Panc1 (cell line): ENCODE measurements around the gene TRAPPC14. TPM values are rescaled to one million over a fixed set of nuclear protein-coding genes. Genes with fewer than 3 reads are reported as not detected.
A peak's percentile ranks its signal among the peaks of the same experiment; 100 is the strongest.

ENCODE experiments used
- ATAC-seq: fragments of 200-7000 bp; cut with Tn5 transposase; 2 replicates; pipeline ENCODE4 v1.9.1; 2020; ENCODE audit warnings: mild to moderate bottlenecking, moderate library complexity
- BruUV-seq: library from RNA; stranded (reverse); fragments of 400-500 nt; replicated peaks from 2 replicates; lab custom pipeline; 2021; lab: Mats Ljungman, UMichigan
- CTCF ChIA-PET: fragments of 300-600 bp; sonication (Branson Sonifier 250); formaldehyde crosslinking; loops from one replicate; lab custom pipeline; 2022; ENCODE audit warnings: antibody characterized with exemption; lab: Charles Lee
- POLR2A ChIA-PET: fragments of 300-600 bp; sonication (Branson Sonifier 250); formaldehyde crosslinking; loops from one replicate; lab custom pipeline; 2022; ENCODE audit warnings: antibody characterized with exemption; lab: Charles Lee
- DNase-seq: peaks from one replicate; pipeline ENCODE4 v3.0.0-alpha.2; 2010; ENCODE audit warnings: low read depth, low spot score
- H3K27ac ChIP-seq: 2 replicates; pipeline ENCODE4 v1.5.1; 2011; ENCODE audit warnings: mild to moderate bottlenecking, low read length, inconsistent platforms
- H3K27me3 ChIP-seq: fragments of 200-500 bp; sonication (Bioruptor generic); 2 replicates; pipeline ENCODE4 v1.6.0; 2014; ENCODE audit warnings: low read length, inconsistent platforms; ENCODE audit not compliant: control insufficient read depth, insufficient read depth
- H3K36me3 ChIP-seq: fragments of 200-500 bp; sonication (Bioruptor generic); 2 replicates; pipeline ENCODE4 v1.5.1; 2014; ENCODE audit warnings: inconsistent platforms, mild to moderate bottlenecking, low read length, moderate library complexity; ENCODE audit not compliant: control insufficient read depth, insufficient read depth
- H3K4me1 ChIP-seq: 2 replicates; pipeline ENCODE4 v1.5.1; 2011; ENCODE audit warnings: inconsistent platforms, mild to moderate bottlenecking, low read length, moderate library complexity; ENCODE audit not compliant: control insufficient read depth, insufficient read depth
- H3K4me3 ChIP-seq, 2 experiments: 2 replicates each; pipeline ENCODE4 v1.5.1; 2011 to 2012; ENCODE audit warnings: low read depth in 2 of 2, low read length in 2 of 2, mild to moderate bottlenecking in 2 of 2, inconsistent platforms in 1 of 2, moderate library complexity in 1 of 2
- H3K9me3 ChIP-seq: fragments of 200-500 bp; sonication (Bioruptor generic); 2 replicates; pipeline ENCODE4 v1.5.1; 2014; ENCODE audit warnings: low read depth, mild to moderate bottlenecking, inconsistent platforms, low read length, moderate library complexity; ENCODE audit not compliant: control insufficient read depth, insufficient read depth
- POLR2AphosphoS5 ChIP-seq: IDR thresholded peaks from 2 replicates; pipeline ENCODE4 v1.6.1; 2012; ENCODE audit warnings: mild to moderate bottlenecking, low read depth, low read length, moderate library complexity
- SIN3A ChIP-seq: IDR thresholded peaks from 2 replicates; pipeline ENCODE4 v1.6.1; 2012; ENCODE audit warnings: low read depth, mild to moderate bottlenecking, low read length, moderate library complexity, borderline replicate concordance; ENCODE audit not compliant: insufficient read depth
- TCF7L2 ChIP-seq: IDR thresholded peaks from 2 replicates; pipeline ENCODE4 v1.6.1; 2011; ENCODE audit warnings: mild to moderate bottlenecking, low read depth, low read length, inconsistent platforms
- in situ Hi-C: cut with HindIII; loops from 2 replicates; pipeline ENCODE4 v1.10.0; 2016; ENCODE audit warnings: low sequenced_read_pairs, low pct_unique_long_range_greater_than_20kb
- intact Hi-C: fragments of 100-400 bp; cut with micrococcal nuclease; formaldehyde crosslinking; loops from one replicate; pipeline ENCODE4 v1.10.0; 2022; ENCODE audit not compliant: unreplicated experiment
- total RNA-seq: library from RNA; stranded (reverse); gene quantifications from one replicate; pipeline ENCODE4 v1.2.1, GENCODE V29; 2021; ENCODE audit not compliant: unreplicated experiment
- TF ChIP-seq, protein P1 (sequence below): fragments of 450-650 bp; IDR thresholded peaks from 2 replicates; pipeline ENCODE4 v1.5.1; 2017; ENCODE audit warnings: mild to moderate bottlenecking
- TF ChIP-seq, protein P2 (sequence below), 2 experiments: IDR thresholded peaks; 2 replicates each; pipeline ENCODE4 v1.6.1; 2011 to 2012; ENCODE audit warnings: low read depth in 2 of 2, control low read depth in 1 of 2, low read length in 1 of 2, mild to moderate bottlenecking in 1 of 2, moderate library complexity in 1 of 2; ENCODE audit not compliant: insufficient read depth in 1 of 2

The TRAPPC14 gene
- total RNA-seq, 1 experiment from 2014 or later, result 33.2 TPM

DNA sequence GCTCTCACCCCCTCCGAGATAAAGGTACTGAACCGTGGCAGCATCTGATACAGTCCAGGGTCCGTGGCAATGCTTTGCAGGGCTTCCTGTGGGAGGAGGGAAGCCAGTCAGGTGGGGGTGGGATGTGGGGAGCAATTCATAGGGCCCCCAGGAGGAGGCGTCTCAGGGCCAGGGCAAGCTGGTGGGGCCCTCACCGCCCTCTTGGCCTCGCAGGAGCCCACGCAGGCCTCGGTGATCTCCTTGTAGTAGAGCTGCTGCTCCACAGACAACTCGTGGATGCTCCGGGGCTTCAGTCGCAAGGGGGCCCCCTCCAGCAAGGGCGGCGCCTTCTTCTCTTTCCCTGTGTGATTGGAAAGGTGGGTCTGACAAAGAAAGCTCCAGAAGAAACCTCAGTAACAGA lies 46.6 kb downstream of the TRAPPC14 start:
- Histone ChIP-seq H3K9me3 (no peaks in the 10 kb centered on the region), H3K27ac (no peak overlapping the region), H3K4me3 (no peak overlapping the region), H3K4me1 (no peaks in the 10 kb centered on the region), H3K27me3 (no peaks in the 10 kb centered on the region), H3K36me3 (no peaks in the 10 kb centered on the region; the same call in 1 of the 2 replicates)
- intact Hi-C loops (no loop called here), in situ Hi-C loops (no loop called here)
- no peak for ATAC-seq
- ChIA-PET POLR2A (no interaction called here), CTCF (interaction anchor here (0.6 to 1.7 kb wide), 2 partner anchors 9 to 18 kb away, joined by 3 to 4 read pairs; no protein-coding TSS in a partner anchor)
- TF ChIP-seq POLR2AphosphoS5, result no peak
- TF ChIP-seq, protein P1, sequence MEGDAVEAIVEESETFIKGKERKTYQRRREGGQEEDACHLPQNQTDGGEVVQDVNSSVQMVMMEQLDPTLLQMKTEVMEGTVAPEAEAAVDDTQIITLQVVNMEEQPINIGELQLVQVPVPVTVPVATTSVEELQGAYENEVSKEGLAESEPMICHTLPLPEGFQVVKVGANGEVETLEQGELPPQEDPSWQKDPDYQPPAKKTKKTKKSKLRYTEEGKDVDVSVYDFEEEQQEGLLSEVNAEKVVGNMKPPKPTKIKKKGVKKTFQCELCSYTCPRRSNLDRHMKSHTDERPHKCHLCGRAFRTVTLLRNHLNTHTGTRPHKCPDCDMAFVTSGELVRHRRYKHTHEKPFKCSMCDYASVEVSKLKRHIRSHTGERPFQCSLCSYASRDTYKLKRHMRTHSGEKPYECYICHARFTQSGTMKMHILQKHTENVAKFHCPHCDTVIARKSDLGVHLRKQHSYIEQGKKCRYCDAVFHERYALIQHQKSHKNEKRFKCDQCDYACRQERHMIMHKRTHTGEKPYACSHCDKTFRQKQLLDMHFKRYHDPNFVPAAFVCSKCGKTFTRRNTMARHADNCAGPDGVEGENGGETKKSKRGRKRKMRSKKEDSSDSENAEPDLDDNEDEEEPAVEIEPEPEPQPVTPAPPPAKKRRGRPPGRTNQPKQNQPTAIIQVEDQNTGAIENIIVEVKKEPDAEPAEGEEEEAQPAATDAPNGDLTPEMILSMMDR, result no peak
- TF ChIP-seq, protein P2, sequence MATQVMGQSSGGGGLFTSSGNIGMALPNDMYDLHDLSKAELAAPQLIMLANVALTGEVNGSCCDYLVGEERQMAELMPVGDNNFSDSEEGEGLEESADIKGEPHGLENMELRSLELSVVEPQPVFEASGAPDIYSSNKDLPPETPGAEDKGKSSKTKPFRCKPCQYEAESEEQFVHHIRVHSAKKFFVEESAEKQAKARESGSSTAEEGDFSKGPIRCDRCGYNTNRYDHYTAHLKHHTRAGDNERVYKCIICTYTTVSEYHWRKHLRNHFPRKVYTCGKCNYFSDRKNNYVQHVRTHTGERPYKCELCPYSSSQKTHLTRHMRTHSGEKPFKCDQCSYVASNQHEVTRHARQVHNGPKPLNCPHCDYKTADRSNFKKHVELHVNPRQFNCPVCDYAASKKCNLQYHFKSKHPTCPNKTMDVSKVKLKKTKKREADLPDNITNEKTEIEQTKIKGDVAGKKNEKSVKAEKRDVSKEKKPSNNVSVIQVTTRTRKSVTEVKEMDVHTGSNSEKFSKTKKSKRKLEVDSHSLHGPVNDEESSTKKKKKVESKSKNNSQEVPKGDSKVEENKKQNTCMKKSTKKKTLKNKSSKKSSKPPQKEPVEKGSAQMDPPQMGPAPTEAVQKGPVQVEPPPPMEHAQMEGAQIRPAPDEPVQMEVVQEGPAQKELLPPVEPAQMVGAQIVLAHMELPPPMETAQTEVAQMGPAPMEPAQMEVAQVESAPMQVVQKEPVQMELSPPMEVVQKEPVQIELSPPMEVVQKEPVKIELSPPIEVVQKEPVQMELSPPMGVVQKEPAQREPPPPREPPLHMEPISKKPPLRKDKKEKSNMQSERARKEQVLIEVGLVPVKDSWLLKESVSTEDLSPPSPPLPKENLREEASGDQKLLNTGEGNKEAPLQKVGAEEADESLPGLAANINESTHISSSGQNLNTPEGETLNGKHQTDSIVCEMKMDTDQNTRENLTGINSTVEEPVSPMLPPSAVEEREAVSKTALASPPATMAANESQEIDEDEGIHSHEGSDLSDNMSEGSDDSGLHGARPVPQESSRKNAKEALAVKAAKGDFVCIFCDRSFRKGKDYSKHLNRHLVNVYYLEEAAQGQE (IDR thresholded peaks at IDR 0.05; ENCODE audit: insufficient read depth in 1 of 2, low read depth in 2 of 2, low read length in 1 of 2), result no peak
- TF ChIP-seq TCF7L2, result no peak
- TF ChIP-seq SIN3A, result no peak
- BruUV-seq, result no TSS peak
- no peak for DNase-seq

DNA sequence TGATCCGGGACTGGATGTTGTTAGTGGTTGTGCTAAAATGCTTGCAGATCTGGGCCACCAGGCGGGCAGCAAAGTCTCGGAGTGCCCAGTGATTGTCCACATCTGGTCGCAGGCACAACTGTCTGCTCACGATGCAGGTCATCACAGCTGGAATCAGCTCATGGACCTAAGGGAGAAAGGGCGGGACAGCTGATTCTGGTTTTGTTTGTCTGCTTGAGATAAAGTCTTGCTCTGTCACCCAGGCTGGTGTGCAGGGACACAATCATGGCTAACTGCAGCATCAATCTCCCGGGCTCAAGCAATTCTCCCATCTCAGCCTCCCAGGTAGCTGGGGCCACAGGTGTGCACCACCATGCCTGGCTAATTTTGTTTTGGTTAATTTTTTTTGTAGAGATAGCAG lies 47.4 kb downstream of the TRAPPC14 start:
- BruUV-seq, result no TSS peak
- in situ Hi-C loops (no loop called here), intact Hi-C loops (no loop called here)
- POLR2A ChIA-PET, result no interaction called here
- Histone ChIP-seq H3K4me3 (no peak overlapping the region), H3K9me3 (no peaks in the 10 kb centered on the region), H3K27ac (no peak overlapping the region), H3K36me3 (no peaks in the 10 kb centered on the region; the same call in 1 of the 2 replicates), H3K27me3 (no peaks in the 10 kb centered on the region), H3K4me1 (no peaks in the 10 kb centered on the region)
- ATAC-seq (no peak), DNase-seq (no peak)
- 0 out of 2 replicates have a peak, but pooled peaks have one; percentile 20 for TF ChIP-seq POLR2AphosphoS5
- no peak for TF ChIP-seq TCF7L2
- TF ChIP-seq, protein P1, result no peak
- no peak for TF ChIP-seq SIN3A
- TF ChIP-seq, protein P2 (IDR thresholded peaks at IDR 0.05; ENCODE audit: insufficient read depth in 1 of 2, low read depth in 2 of 2, low read length in 1 of 2), result no peak
- CTCF ChIA-PET, result interaction anchor here (0.6 to 1.7 kb wide), 2 partner anchors 9 to 18 kb away, joined by 3 to 4 read pairs; no protein-coding TSS in a partner anchor
